Gastroesophageal sphincter (tissue), 2 donors: ENCODE results near the gene FBP1.

Experiments
- POLR2A ChIP-seq, 2 donors: fragments of 450-650 bp; IDR thresholded peaks; one replicate each; pipeline ENCODE4 v1.6.1; 2017; ENCODE audit warnings: antibody characterized with exemption in 2 of 2, mild to moderate bottlenecking in 2 of 2, moderate library complexity in 1 of 2
- POLR2AphosphoS5 ChIP-seq: sonication (generic); formaldehyde crosslinking; IDR thresholded peaks from one replicate; pipeline ENCODE4 v1.6.1; 2017; ENCODE audit warnings: antibody characterized with exemption

DNA sequence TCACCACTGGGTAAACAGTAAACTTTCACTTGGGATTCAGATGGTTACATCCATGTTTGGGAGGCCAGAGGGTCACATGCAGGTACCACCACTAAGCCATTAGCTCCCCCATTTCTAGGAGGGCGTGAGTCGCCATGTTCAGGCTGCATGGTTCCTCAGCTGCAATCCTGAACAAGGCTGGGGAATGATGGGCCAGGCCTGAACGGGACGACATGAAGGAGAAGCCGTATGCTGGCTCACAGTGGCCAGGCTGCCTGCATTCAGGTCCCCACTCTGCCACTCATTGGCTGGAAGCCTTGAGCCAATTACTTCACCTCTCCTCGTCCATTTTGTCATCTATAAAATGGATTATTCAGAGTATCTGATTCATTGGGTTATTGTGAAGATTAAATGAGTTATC is 36.7 kb downstream of the FBP1 start:
- no peak for TF ChIP-seq POLR2A (IDR thresholded peaks at IDR 0.05)
- TF ChIP-seq POLR2AphosphoS5: no peak
